Measurements from ENCODE around the gene MPRIP.
"Not testable (repeated sequence)": the region's sequence is repeated elsewhere in the genome, so short reads cannot be mapped to it uniquely, and the experiment has no call there.

Gene MPRIP

DNA sequence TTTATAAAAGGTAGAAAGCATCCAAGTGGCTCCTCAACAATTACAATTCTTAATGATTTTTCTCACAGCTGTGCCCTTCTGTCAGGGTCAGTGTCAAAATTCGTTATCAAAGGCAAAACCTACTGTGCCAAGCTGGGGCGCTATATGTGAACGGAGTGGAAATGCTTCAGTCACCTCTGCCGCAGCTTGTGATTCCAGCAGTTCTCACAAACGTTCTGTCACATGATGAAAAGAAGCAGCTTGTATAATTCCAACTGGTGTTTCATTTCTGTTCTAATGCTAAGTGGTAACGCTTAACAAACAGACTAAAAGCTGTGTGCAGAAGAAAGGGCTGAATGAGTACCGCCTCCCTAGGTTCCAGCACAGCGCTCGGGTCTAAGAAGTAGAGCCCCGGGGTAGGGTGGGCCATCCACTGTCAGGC, 149.7 kb downstream of the MPRIP start:
- POLR2A ChIA-PET: no interaction called here
- TF ChIP-seq, protein P1, sequence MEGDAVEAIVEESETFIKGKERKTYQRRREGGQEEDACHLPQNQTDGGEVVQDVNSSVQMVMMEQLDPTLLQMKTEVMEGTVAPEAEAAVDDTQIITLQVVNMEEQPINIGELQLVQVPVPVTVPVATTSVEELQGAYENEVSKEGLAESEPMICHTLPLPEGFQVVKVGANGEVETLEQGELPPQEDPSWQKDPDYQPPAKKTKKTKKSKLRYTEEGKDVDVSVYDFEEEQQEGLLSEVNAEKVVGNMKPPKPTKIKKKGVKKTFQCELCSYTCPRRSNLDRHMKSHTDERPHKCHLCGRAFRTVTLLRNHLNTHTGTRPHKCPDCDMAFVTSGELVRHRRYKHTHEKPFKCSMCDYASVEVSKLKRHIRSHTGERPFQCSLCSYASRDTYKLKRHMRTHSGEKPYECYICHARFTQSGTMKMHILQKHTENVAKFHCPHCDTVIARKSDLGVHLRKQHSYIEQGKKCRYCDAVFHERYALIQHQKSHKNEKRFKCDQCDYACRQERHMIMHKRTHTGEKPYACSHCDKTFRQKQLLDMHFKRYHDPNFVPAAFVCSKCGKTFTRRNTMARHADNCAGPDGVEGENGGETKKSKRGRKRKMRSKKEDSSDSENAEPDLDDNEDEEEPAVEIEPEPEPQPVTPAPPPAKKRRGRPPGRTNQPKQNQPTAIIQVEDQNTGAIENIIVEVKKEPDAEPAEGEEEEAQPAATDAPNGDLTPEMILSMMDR (IDR thresholded peaks at IDR 0.05; ENCODE audit: control extremely low read depth, extremely low read depth, low read depth, missing control alignments): no peak
- CTCF ChIA-PET: interaction anchor here (0.7 to 1.2 kb wide), 3 partner anchors 11 to 450 kb away, joined by 3 to 4 read pairs (median 3); no protein-coding TSS in a partner anchor
- no peak for DNase-seq (ENCODE audit: extremely low spot score)

DNA sequence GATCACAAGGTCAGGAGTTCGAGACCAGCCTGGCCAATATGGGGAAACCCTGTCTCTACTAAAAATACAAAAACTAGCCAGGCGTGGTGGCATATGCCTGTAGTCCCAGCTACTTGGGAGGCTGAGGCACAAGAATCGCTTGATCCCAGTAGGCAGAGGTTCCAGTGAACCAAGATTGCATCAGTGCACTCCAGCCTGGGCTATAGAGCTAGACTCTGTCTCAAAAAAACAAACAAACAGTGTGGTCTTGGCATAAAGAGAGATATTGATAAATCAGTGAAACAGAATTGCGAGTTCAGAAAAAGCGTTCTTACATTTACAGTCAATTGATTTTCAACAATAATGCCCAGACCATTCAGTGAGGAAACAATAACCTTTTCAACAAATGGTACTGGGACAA, 153.2 kb downstream of the MPRIP start:
- CTCF ChIA-PET; DNase-seq (ENCODE audit: extremely low spot score): not testable (repeated sequence)
- POLR2A ChIA-PET: interaction anchor here (0.6 kb wide), 1 partner anchor 127 kb away, joined by 4 read pairs; no protein-coding TSS in a partner anchor

DNA sequence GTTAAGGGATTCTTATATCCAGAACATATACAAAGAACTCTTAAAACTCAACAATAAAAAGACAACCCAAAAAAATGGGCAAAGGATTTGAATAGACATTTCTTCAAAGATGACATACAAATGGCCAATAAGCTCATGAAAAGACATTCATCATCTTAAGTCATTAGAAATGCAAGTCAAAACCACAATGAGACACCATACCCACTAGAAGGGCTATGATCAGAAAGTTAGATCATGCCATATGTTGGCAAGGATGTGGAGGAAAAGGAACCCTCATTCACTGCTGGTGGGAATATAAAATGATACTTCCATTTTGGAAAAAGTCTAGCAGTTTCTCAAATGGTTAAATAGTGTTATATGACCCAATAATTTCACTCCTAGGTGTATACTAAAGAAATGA, 154.5 kb downstream of the MPRIP start:
- TF ChIP-seq, protein P1 (IDR thresholded peaks at IDR 0.05; ENCODE audit: control extremely low read depth, extremely low read depth, low read depth, missing control alignments): no peak
- POLR2A ChIA-PET: no interaction called here
- CTCF ChIA-PET: interaction anchor here (1.2 to 2.0 kb wide), 2 partner anchors 9 kb away, joined by 3 to 6 read pairs; partner anchors contain the start of gene PLD6
- DNase-seq (ENCODE audit: extremely low spot score): no peak

DNA sequence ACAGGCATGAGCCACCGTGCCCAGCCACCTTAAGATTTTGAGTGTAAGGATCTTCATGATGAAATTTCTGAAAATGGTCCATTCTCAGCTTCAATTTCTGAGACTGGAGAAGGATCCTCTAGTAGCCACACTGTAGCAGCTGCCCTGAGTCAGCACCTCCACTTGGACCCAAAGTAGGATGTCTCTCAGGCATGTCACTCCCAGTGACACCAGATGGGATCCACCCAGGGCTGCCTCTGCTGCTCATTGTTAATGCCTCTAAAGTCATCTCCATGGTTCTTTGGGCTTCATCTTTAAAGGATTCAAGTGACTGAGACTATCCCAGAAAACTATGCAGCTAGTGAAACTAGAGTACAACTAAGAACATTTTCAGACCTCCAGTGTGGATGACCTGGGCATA, 156.0 kb downstream of the MPRIP start:
- TF ChIP-seq, protein P1 (IDR thresholded peaks at IDR 0.05; ENCODE audit: control extremely low read depth, extremely low read depth, low read depth, missing control alignments): no peak
- no peak for DNase-seq (ENCODE audit: extremely low spot score)
- CTCF ChIA-PET: interaction anchor here (2.0 kb wide), 1 partner anchor 11 kb away, joined by 6 read pairs; no protein-coding TSS in a partner anchor
- POLR2A ChIA-PET: no interaction called here

DNA sequence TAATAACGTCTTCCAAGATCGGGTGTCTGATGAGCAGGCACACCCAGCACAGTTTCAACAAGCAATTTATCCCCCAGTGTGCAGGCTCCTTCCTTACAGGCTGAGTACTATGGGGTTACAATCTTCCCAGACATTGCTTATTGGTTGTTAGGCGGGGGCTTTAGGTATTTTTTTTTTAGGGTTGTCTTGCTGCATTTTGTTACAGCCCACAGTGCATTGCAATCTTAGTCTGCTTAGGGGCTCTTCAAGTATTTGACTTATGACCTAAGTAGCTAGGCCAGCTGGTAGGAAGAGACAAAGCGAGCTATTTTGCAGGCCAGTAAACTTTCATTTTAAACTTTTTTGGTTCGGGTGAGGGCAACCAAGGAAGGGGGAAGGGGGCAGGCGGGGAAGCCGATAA, 158.1 kb downstream of the MPRIP start:
- TF ChIP-seq, protein P1 (IDR thresholded peaks at IDR 0.05; ENCODE audit: control extremely low read depth, extremely low read depth, low read depth, missing control alignments): no peak
- POLR2A ChIA-PET: interaction anchor here (0.8 kb wide), 1 partner anchor 11 kb away, joined by 3 read pairs; no protein-coding TSS in a partner anchor
- CTCF ChIA-PET: interaction anchor here (1.2 to 1.5 kb wide), 2 partner anchors 16 to 25 kb away, joined by 3 to 4 read pairs; no protein-coding TSS in a partner anchor
- no peak for DNase-seq (ENCODE audit: extremely low spot score)

DNA sequence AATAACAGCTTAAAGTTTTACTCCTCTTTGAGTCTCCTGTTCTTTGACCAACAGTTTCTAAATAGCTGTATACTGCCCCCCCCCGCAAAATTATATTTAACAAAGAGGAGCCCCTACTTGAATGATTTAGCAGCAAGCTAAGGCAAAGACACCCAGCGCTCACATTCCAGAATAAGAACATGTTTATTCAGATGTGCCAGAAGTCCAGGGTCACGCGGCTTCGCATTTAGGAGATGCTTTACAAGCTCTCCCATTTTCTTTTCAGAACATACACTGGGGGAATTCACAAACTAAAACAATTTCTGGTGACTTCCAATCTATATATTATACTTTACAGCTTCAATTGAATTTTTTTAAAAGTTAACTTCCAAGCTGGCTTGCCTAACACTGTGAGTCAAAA, 158.6 kb downstream of the MPRIP start:
- POLR2A ChIA-PET: interaction anchor here (0.8 kb wide), 1 partner anchor 12 kb away, joined by 3 read pairs; no protein-coding TSS in a partner anchor
- TF ChIP-seq, protein P1 (IDR thresholded peaks at IDR 0.05; ENCODE audit: control extremely low read depth, extremely low read depth, low read depth, missing control alignments): no peak
- DNase-seq (ENCODE audit: extremely low spot score): no peak
- CTCF ChIA-PET: interaction anchor here (0.7 to 1.5 kb wide), 3 partner anchors 17 to 25 kb away, joined by 3 to 4 read pairs (median 4); no protein-coding TSS in a partner anchor

DNA sequence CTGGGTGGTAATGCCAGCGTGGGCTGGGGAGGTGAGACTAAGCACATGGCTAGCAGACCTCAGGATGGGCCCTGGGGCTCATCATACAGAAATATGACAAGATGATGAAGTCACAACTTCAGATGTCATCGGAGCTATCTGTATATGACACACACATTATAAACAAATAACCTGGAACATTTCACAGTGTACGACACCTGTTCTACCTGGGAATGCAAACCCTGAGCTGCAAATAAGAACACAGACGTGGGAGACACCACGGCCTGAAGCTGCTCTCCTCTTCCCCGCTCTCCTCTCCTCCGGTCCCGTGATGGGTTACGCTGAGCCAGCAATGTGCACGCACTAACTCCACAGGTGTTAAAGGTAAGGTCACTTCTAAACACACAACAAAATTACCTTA, 159.0 kb downstream of the MPRIP start:
- TF ChIP-seq, protein P1 (IDR thresholded peaks at IDR 0.05; ENCODE audit: control extremely low read depth, extremely low read depth, low read depth, missing control alignments): no peak
- ChIA-PET CTCF (interaction anchor here (0.7 to 1.5 kb wide), 3 partner anchors 17 to 26 kb away, joined by 3 to 4 read pairs (median 4); no protein-coding TSS in a partner anchor), POLR2A (interaction anchor here (0.8 kb wide), 1 partner anchor 12 kb away, joined by 3 read pairs; no protein-coding TSS in a partner anchor)
- no peak for DNase-seq (ENCODE audit: extremely low spot score)
